ENCODE data around the gene SLC25A21.

Gene SLC25A21

GRCh38 chr14:36676236-36676635, 496.2 kb downstream of the SLC25A21 start:
- H3K27ac Mint-ChIP-seq: no peak overlapping the region
- H3K27me3 Mint-ChIP-seq: peaks cover 36% of the 10 kb centered on the region

GRCh38 chr14:36675581-36675980, 496.8 kb downstream of the SLC25A21 start:
- H3K27ac Mint-ChIP-seq: no peak overlapping the region
- peaks cover 7% of the 10 kb centered on the region for H3K9me3 Mint-ChIP-seq
- peaks cover 41% of the 10 kb centered on the region for H3K27me3 Mint-ChIP-seq
- no peak overlapping the region for H3K4me3 Mint-ChIP-seq
- no peaks in the 10 kb centered on the region for H3K4me1 Mint-ChIP-seq (ENCODE audit: low read depth)
- no peaks in the 10 kb centered on the region for H3K36me3 Mint-ChIP-seq (ENCODE audit: low read depth)

More at GRCh38 chr14:36676236-36676635, 496.2 kb downstream of the SLC25A21 start:
- Mint-ChIP-seq H3K4me3 (no peak overlapping the region), H3K4me1 (ENCODE audit: low read depth) (no peaks in the 10 kb centered on the region), H3K36me3 (ENCODE audit: low read depth) (no peaks in the 10 kb centered on the region), H3K9me3 (peaks cover 4% of the 10 kb centered on the region)

- Mint-ChIP-seq H3K27me3 (peaks cover 40% of the 10 kb centered on the region), H3K9me3 (peaks cover 7% of the 10 kb centered on the region), H3K4me3 (no peak overlapping the region), H3K4me1 (ENCODE audit: low read depth) (no peaks in the 10 kb centered on the region), H3K36me3 (ENCODE audit: low read depth) (no peaks in the 10 kb centered on the region), H3K27ac (no peak overlapping the region)
Measured at GRCh38 chr14:36674659-36675058, 497.7 kb downstream of the SLC25A21 start.

GRCh38 chr14:36672095-36672494, 500.3 kb downstream of the SLC25A21 start:
- peaks cover 37% of the 10 kb centered on the region for H3K27me3 Mint-ChIP-seq
- no peak overlapping the region for H3K27ac Mint-ChIP-seq
- no peak overlapping the region for H3K4me3 Mint-ChIP-seq
- no peaks in the 10 kb centered on the region for H3K36me3 Mint-ChIP-seq (ENCODE audit: low read depth)
- H3K4me1 Mint-ChIP-seq (ENCODE audit: low read depth): no peaks in the 10 kb centered on the region
- peaks cover 7% of the 10 kb centered on the region for H3K9me3 Mint-ChIP-seq

- Mint-ChIP-seq H3K4me3 (no peak overlapping the region), H3K36me3 (ENCODE audit: low read depth) (no peaks in the 10 kb centered on the region), H3K27me3 (peaks cover 35% of the 10 kb centered on the region), H3K9me3 (peaks cover 7% of the 10 kb centered on the region), H3K27ac (no peak overlapping the region), H3K4me1 (ENCODE audit: low read depth) (no peaks in the 10 kb centered on the region)
Measured at GRCh38 chr14:36671149-36671548, 501.3 kb downstream of the SLC25A21 start.

GRCh38 chr14:36667679-36668078, 504.7 kb downstream of the SLC25A21 start:
- H3K9me3 Mint-ChIP-seq: peaks cover 3% of the 10 kb centered on the region
- H3K36me3 Mint-ChIP-seq (ENCODE audit: low read depth): no peaks in the 10 kb centered on the region
- no peak overlapping the region for H3K27ac Mint-ChIP-seq
- H3K27me3 Mint-ChIP-seq: peaks cover 58% of the 10 kb centered on the region
- no peak overlapping the region for H3K4me3 Mint-ChIP-seq
- H3K4me1 Mint-ChIP-seq (ENCODE audit: low read depth): peaks cover 20% of the 10 kb centered on the region

- Mint-ChIP-seq H3K9me3 (peaks cover 3% of the 10 kb centered on the region), H3K4me1 (ENCODE audit: low read depth) (peaks cover 29% of the 10 kb centered on the region), H3K27me3 (peaks cover 68% of the 10 kb centered on the region), H3K4me3 (no peak overlapping the region), H3K36me3 (ENCODE audit: low read depth) (peaks cover under 1% of the 10 kb centered on the region), H3K27ac (no peak overlapping the region)
Measured at GRCh38 chr14:36666416-36667206, 505.8 kb downstream of the SLC25A21 start.

GRCh38 chr14:36665887-36666415, 506.5 kb downstream of the SLC25A21 start:
- peaks cover 71% of the 10 kb centered on the region for H3K27me3 Mint-ChIP-seq
- H3K9me3 Mint-ChIP-seq: peaks cover under 1% of the 10 kb centered on the region
- H3K4me3 Mint-ChIP-seq: no peak overlapping the region
- no peak overlapping the region for H3K27ac Mint-ChIP-seq
- peaks cover 4% of the 10 kb centered on the region for H3K36me3 Mint-ChIP-seq (ENCODE audit: low read depth)
- H3K4me1 Mint-ChIP-seq (ENCODE audit: low read depth): peaks cover 34% of the 10 kb centered on the region

- Mint-ChIP-seq H3K27me3 (peaks cover 82% of the 10 kb centered on the region), H3K4me1 (ENCODE audit: low read depth) (peaks cover 34% of the 10 kb centered on the region), H3K27ac (no peak overlapping the region), H3K36me3 (ENCODE audit: low read depth) (peaks cover 4% of the 10 kb centered on the region), H3K9me3 (no peaks in the 10 kb centered on the region), H3K4me3 (peak overlapping the region; percentile 54)
Measured at GRCh38 chr14:36664322-36665193, 507.8 kb downstream of the SLC25A21 start.

GRCh38 chr14:36663404-36664321, 508.7 kb downstream of the SLC25A21 start:
- Mint-ChIP-seq H3K4me1 (ENCODE audit: low read depth) (peaks cover 38% of the 10 kb centered on the region), H3K27me3 (peaks cover 87% of the 10 kb centered on the region), H3K27ac (no peak overlapping the region), H3K36me3 (ENCODE audit: low read depth) (peaks cover 4% of the 10 kb centered on the region), H3K9me3 (peaks cover 3% of the 10 kb centered on the region), H3K4me3 (peak overlapping the region; percentile 54)

GRCh38 chr14:36662543-36663403, 509.6 kb downstream of the SLC25A21 start:
- Mint-ChIP-seq H3K27ac (peak overlapping the region; percentile 70), H3K36me3 (ENCODE audit: low read depth) (peaks cover 4% of the 10 kb centered on the region), H3K9me3 (peaks cover 3% of the 10 kb centered on the region), H3K4me1 (ENCODE audit: low read depth) (peaks cover 38% of the 10 kb centered on the region), H3K4me3 (peak overlapping the region; percentile 60), H3K27me3 (peaks cover 90% of the 10 kb centered on the region)

- Mint-ChIP-seq H3K9me3 (peaks cover 3% of the 10 kb centered on the region), H3K4me1 (ENCODE audit: low read depth) (peaks cover 40% of the 10 kb centered on the region), H3K27me3 (peaks cover 87% of the 10 kb centered on the region), H3K27ac (peak overlapping the region; percentile 70), H3K36me3 (ENCODE audit: low read depth) (peaks cover 4% of the 10 kb centered on the region), H3K4me3 (peak overlapping the region; percentile 60)
Measured at GRCh38 chr14:36662258-36662542, 510.2 kb downstream of the SLC25A21 start.

GRCh38 chr14:36661506-36662257, 510.7 kb downstream of the SLC25A21 start, which contains the start of gene PAX9:
PAX9 (plus strand) TSS chr14:36661860; CDS start chr14:36662090, 230 bp downstream.
- peak within 1 kb of the TSS; percentile 60 for H3K4me3 Mint-ChIP-seq

More at GRCh38 chr14:36661506-36662257, 510.7 kb downstream of the SLC25A21 start, which contains the start of gene PAX9:
- Mint-ChIP-seq H3K27ac (peak within 1 kb of the TSS; percentile 70), H3K27me3 (peaks cover 89% of the 10 kb centered on the region), H3K9me3 (peaks cover 3% of the 10 kb centered on the region), H3K4me1 (ENCODE audit: low read depth) (peaks cover 46% of the 10 kb centered on the region), H3K36me3 (ENCODE audit: low read depth) (peaks cover 4% of the 10 kb centered on the region)

All from stimulated activated naive CD8-positive, alpha-beta T cell treated with anti-CD3 and anti-CD28 coated beads, Interleukin-15, Interleukin-2, amounts not matched to agents 100 ng/mL and 50 ng/mL, for 24 hours (primary cell).